Renal pelvis (tissue), 4 donors: ENCODE data around the gene IL11RA. TPM values are rescaled to one million over a fixed set of nuclear protein-coding genes. Genes with fewer than 3 reads are reported as not detected.

Experiments used
- DNase-seq: peaks from one replicate; pipeline ENCODE4 v3.0.0-alpha.2; 2013
- polyA plus RNA-seq, 3 donors: library from polyadenylated mRNA; unstranded; fragments of 120-200 nt; gene quantifications; one replicate each; pipeline ENCODE4 v1.2.1, GENCODE V29; 2013; ENCODE audit not compliant: insufficient read length in 3 of 3

IL11RA gene
- polyA plus RNA-seq, 3 donors: 64.0 to 81.4 (median 71.6) TPM

DNA sequence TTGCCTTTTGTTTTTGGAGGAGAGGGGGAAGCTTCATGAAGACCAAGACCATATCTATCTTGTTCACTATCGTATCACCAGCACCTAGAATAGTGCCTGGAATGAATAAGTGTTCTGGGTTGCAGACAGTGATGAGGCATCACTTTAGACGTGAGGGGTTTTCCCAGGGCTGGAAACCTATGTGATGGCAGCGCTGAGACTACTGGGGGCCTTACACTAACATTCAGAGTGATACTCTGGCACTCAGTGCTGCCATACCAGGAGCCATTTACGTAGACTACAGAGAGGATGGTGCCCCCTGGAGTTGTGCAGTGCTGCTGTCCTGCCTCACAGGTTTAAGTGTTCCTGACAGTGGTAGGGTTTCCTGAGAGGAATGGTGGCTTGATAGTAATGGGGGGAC lies 32.2 kb downstream of the IL11RA start:
- no peak for DNase-seq

GRCh38 chr9:34684816-34685215 lies 32.8 kb downstream of the IL11RA start:
- no peak for DNase-seq

DNA sequence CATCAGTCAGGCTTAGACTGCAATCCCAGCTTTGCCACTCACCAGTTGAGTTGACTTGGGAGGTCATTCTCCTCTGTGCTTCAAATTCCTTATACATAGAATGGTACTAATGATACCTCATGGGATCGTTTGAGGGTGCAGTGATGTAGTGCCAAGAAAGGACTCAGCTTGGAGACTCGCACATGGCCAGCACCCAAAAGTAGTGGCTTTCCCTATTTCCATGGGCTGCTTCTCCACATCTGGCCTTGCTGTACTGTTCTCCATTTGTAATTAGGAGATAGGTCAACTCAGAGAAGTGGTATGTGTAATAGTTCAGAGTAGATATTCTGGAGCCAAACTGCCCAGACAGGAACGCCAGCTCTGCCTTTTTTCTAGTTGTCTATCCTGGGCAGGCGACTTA lies 33.6 kb downstream of the IL11RA start:
- no peak for DNase-seq

GRCh38 chr9:34686231-34686630 lies 34.2 kb downstream of the IL11RA start:
- no peak for DNase-seq

- no peak for DNase-seq
Measured at GRCh38 chr9:34686732-34687131, 34.7 kb downstream of the IL11RA start.

DNA sequence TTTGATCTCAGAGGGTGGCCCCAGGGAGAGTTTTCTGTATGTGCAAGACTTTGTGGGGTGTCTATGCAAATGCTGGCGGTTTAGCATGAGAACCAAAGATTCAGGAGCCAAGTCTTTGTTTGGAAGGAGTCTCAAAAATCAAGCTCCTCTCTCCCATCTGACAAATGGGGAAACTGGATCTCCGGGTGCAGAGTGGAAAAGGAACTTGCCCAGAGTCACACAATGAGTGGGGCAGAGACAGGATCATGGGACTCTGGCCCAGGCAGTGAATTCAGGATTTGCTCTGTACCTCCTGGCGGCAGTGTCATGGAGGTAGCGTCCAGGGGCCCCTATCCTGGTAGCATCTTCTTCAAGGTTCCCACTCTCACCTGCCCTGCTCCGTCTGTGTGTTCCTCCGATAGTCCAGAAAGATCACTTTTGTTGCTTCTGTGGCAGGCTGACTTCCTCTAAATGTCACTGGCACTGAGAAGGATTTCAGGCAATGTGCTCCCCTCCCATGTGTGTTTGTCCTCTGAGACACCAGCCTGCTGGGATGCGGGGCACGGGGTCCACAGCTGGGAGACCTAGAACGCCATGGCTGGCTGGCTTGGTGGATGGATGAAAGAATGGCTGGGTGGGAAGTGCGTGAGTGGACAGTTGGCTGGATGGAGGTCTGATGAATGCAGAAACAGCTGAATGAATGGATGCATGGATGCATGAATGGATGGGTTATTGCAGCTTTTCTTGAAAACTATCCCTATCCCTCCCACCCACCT lies 35.5 kb downstream of the IL11RA start:
- DNase-seq: no peak

DNA sequence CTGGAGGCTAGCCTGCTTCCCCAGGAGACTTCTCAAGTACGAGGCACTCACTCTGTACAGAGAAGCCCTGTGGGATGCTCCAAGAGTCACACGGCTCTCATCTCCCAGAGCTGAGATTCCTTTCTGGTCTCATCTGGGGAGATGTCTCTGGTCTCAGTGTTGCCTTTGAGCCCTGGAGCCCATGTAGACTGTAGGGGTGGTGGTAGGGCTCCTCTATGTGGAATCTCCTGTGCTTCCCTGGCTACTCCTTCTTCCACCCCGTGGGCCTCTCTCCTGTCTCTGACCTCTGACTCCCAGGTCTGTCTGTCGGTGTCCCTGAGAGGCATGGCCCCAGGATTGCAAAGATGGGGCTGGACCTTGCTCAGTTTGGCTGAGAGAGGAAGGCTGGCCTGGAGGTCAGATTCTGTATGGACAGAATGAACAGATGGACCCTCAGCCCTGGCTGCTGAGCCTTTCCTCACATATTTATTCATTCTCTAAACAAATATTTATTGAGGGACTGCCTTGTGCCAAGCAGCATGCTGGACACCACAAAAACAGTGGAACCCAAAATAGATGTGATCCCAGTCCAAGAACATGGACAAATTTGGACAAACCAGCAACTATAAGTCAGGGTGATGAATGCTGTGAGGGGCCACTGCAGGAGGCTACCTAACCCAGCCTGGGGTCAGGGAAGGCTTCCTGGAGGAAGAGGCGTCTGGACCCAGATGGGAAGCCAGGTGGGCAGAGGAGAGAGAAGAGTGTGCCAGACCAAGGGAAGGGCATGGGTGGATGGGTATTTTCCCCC lies 36.5 kb downstream of the IL11RA start:
- DNase-seq: no peak

- DNase-seq: no peak
Measured at GRCh38 chr9:34689116-34689470, 37.1 kb downstream of the IL11RA start.

DNA sequence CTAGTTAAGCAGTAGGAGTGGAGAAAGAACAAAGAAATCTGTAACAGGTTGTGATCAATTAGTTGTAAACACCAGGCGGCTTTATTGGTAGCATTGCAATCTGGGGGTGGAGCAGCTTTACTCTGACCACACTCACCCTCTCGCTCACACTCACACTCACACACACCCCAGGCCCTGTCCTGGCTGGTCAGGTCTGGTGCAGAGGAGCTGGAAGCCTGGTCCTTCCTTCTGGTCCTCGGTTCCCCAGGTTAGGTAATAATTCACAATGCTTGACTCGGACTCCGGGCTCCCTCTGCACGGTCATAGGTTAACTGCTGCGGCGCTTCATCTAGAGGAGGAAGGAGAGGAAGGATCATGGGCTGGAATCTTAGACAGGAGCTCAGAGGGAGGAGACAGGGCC lies 37.5 kb downstream of the IL11RA start:
- DNase-seq: no peak

- no peak for DNase-seq
Measured at GRCh38 chr9:34690983-34691935, 39.3 kb downstream of the IL11RA start, which contains the start of gene CCL19. Gene CCL19 (minus strand): TSS chr9:34691276. CDS start chr9:34691139, 137 bp downstream.

DNA sequence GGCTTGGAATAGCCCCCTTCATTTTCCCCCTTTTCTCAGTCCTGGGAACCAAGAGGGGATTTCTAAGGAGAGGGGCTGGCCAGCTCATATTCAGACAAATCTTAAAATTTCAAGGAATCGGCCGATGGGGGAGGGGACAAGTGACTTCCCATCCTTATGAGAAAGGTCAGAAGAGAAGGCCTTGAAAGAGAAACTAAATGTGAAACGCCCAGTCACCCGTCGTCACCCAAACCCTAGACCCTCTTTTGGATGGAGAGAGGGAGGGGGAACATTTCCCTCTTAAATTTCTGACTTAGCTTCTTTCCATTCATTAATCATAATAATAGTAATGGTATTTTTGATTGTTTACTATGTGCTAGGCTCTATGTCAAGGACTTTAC lies 39.9 kb downstream of the IL11RA start:
- no peak for DNase-seq

DNA sequence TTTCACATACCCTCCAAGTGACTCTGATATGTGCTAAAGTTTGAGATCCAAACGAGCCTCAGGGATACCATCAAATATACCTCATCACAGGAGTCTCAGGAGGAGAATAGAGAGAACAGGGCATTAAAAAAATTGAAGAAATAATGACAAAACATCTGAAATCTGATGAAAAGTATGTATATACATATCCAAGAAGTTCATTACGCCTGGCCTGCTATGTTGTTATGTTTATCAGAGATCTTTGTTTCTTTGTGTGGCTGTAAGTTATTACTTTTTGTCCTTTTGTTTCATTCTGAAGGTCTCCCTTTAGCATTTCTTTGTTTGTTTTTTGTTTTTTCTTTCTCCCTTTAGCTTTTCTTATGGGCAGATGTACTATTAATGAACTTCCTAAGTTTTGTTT lies 41.6 kb downstream of the IL11RA start:
- no peak for DNase-seq

DNA sequence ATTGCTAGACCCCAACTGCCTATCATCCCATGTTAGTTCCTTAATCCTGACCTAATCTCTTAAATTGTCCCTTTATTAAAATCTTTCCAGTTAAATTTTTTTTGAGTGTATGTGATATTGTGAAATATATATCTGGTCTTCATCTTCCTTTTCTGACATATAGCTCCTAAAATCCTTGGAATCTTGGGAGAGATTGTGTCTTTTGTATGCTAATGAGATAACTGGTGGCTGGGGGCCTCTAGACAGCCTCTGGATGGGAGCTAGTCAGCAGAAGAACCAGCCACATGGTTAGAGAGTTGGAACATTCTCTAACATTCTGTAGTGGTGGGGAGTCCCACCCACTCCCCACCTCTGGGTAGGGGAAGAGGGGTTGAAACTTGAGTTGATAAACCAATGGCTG lies 42.8 kb downstream of the IL11RA start:
- no peak for DNase-seq

GRCh38 chr9:34701023-34701768 lies 49.2 kb downstream of the IL11RA start:
- DNase-seq: peak; percentile 71

DNA sequence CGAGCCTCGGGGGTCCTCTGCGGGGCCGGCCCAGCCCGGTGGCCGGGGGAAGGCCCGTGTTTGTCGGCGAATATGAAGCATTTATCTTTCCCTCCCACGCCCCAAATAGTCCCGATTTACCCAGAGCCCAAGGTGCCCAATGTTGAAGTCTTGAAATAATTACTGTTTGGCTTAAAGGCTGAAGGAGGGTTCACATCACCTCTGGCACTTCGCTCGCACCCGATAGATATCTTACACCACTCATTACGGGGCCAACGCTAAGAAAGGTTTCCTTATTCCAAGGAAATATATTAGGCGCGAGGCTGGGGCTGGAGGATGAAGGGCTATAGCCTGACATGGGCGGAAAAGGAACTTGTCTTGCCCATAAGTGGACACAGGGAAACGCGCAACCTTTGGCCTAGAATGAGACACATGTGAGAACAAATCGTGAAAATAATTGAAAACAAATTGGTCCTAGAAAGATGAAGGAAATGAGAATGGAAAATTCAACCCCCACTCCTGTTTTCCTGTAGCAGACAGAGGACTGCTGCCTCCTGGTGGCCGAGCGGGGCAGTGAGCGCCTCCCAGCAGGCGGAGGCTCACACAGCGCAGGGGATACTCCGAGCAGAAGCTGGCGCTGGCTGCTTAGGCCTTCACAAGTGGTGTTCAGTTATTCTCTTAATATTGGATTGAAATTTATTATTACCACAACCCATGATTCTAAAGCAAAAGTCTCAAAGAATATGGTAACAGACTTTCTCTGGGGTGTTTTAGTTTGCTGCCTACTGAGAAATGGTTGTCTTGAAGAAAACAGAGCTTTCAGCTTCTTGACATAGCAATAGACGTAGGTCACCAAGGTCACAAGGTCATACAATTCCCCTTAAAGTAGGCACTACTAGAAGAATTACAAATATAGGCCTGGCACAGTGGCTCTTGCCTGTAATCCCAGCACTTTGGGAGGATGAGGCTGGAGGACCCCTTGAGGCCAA lies 50.1 kb downstream of the IL11RA start:
- peak; percentile 68 for DNase-seq

GRCh38 chr9:34707130-34707529 lies 55.1 kb downstream of the IL11RA start:
- DNase-seq: no peak

DNA sequence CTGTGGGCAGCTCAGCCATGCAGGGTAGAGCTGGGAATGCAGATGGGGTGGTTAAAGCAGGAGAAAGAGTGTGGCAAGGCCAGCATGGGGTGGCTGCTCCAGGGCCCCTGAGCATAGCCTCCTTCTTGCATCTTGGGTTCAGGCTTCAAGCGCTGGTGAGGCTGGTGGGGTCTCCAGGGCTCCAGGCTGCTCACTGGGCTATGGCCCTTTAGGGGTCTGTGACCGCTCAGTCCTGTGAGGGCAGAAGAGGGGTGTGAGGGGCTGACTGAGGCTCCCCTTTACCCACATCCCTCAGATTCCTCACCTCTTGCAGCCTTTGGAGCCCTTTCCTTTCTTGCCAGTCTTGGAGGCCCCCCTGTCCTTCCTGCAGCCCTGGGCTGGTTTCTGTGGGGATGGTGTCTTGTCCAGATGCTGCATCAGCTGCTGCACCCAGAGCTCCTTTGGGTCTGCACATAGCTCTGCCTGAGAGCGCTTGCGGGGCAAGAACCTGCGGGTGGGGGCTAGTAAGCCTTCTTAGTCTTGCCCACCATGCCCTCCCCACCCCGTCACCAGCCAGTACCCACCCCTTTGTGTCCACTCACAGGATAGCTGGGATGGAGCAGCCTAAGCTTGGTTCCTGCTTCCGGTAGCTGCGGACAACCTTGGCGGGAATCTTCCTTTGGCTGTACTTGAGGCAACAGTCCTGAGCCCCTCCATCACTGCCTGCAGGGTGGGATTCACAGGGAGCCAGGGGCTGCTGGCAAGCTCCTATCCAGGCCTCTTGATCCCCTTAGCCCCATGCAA lies 57.4 kb downstream of the IL11RA start:
- no peak for DNase-seq

- peak; percentile 41 for DNase-seq
Measured at GRCh38 chr9:34710023-34710422, 58.0 kb downstream of the IL11RA start, which contains the start of gene CCL21. Gene CCL21 (minus strand): TSS chr9:34710136. CDS start chr9:34710066, 70 bp downstream.
